Tibial artery (tissue), 4 donors: ENCODE data around the gene LRFN2.

Source experiments
- DNase-seq, 2 donors: peaks; one replicate each; pipeline ENCODE4 v3.0.0-alpha.2; 2019
- H3K27ac ChIP-seq, 2 donors: fragments of 200-600 bp; sonication (generic) in 1 of 2; 1 replicate in 1 of 2; 2 replicates in 1 of 2; pipeline ENCODE4 v1.5.1; 2018 to 2019; ENCODE audit warnings: mild to moderate bottlenecking in 1 of 2
- H3K27me3 ChIP-seq, 2 donors: fragments of 200-600 bp; sonication (generic) in 1 of 2; one replicate each; pipeline versions ENCODE4 v1.5.1 to v1.6.0; 2016 to 2019
- H3K36me3 ChIP-seq, 3 donors: fragments of 200-600 bp; sonication (generic) in 2 of 3; one replicate each; pipeline ENCODE4 v1.5.1; 2016 to 2019; ENCODE audit warnings: mild to moderate bottlenecking in 2 of 3
- H3K4me1 ChIP-seq, 4 donors: fragments of 200-600 bp; sonication (generic) in 2 of 4; 1 replicate in 3 of 4; 2 replicates in 1 of 4; pipeline ENCODE4 v1.5.1; 2016 to 2019
- H3K4me3 ChIP-seq, 2 donors: fragments of 200-600 bp; sonication (generic) in 1 of 2; 1 replicate in 1 of 2; 2 replicates in 1 of 2; pipeline ENCODE4 v1.5.1; 2018 to 2019; ENCODE audit warnings: mild to moderate bottlenecking in 2 of 2
- H3K9me3 ChIP-seq, 3 donors: fragments of 200-600 bp; sonication (generic) in 1 of 3; one replicate each; pipeline ENCODE4 v1.5.1; 2016 to 2019
- intact Hi-C: fragments of 100-400 bp; cut with DNase I; formaldehyde crosslinking; loops from one replicate; pipeline ENCODE4 v1.15.0; 2023; ENCODE audit warnings: low total_unique reads
- TF ChIP-seq, protein P1 (sequence below), 2 experiments: fragments of 200-600 bp in 1 of 2; fragments of 450-650 bp in 1 of 2; IDR thresholded peaks; one replicate each; pipeline ENCODE4 v1.5.1; 2017 to 2019; ENCODE audit warnings: antibody characterized with exemption in 2 of 2, mild to moderate bottlenecking in 1 of 2, moderate library complexity in 1 of 2

Gene LRFN2

DNA sequence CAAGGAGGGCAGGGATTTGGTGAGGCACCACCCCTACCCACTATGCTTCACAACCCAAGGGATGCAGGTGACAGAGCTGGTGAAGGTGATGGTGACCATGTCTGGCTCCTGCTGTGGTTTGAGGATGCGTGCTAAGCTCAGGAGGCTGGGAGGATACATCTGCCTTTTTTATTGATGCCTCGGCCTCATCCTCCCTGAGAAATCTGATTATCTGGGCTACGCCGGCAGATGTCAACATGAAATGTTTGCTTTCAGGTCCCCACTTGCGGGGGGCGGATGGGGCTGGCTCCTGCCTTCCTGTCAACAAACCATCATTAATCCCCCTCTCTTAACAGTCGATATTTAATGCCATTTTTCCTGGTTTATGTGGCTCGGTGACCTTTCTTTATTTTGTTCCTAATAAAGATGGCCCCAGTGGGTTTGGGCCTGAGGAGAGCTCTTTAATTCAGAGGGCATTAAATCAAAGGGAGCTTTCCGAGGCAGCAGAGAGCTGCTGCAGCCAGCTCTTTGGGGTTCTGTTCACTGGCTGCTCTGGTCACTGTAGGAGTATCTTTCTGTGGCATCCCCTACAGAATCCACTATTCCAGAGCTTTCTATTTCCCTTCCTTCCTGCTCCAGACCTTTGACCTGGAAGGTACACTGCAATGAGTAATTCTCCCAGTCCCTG is 33.5 kb upstream of the LRFN2 start:
- Histone ChIP-seq H3K27me3 (peaks cover 0 to 27% of the 10 kb centered on the region in 2 donors), H3K4me1 (no peaks in the 10 kb centered on the region), H3K9me3 (no peaks in the 10 kb centered on the region), H3K27ac (no peak overlapping the region), H3K36me3 (no peaks in the 10 kb centered on the region), H3K4me3 (no peak overlapping the region)
- DNase-seq = no peak
- TF ChIP-seq, protein P1, sequence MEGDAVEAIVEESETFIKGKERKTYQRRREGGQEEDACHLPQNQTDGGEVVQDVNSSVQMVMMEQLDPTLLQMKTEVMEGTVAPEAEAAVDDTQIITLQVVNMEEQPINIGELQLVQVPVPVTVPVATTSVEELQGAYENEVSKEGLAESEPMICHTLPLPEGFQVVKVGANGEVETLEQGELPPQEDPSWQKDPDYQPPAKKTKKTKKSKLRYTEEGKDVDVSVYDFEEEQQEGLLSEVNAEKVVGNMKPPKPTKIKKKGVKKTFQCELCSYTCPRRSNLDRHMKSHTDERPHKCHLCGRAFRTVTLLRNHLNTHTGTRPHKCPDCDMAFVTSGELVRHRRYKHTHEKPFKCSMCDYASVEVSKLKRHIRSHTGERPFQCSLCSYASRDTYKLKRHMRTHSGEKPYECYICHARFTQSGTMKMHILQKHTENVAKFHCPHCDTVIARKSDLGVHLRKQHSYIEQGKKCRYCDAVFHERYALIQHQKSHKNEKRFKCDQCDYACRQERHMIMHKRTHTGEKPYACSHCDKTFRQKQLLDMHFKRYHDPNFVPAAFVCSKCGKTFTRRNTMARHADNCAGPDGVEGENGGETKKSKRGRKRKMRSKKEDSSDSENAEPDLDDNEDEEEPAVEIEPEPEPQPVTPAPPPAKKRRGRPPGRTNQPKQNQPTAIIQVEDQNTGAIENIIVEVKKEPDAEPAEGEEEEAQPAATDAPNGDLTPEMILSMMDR (IDR thresholded peaks at IDR 0.05) = no peak
- intact Hi-C loops = no loop called here

DNA sequence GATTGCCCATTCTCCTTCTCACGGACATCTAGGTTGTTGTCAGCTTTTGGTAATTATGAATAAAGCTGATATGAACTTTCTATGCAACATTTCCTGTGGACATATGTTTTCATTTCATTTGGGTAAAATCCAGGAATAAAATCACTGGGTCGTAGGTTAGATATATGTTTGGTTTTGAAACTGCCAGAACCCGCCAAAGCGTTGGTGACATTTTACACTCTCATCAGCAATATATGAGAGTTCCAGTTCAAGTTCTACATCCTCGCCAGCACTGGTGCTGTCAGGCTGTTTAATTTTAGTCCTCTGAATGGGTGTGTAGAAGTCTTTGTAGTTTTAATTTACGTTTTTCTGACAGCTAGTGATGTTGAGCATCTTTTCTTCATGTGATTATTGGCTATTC is 27.5 kb upstream of the LRFN2 start:
- Histone ChIP-seq H3K36me3 (no peaks in the 10 kb centered on the region), H3K4me3 (no peak overlapping the region), H3K9me3 (no peaks in the 10 kb centered on the region), H3K27me3 (peaks cover 0 to 38% of the 10 kb centered on the region in 2 donors), H3K4me1 (no peaks in the 10 kb centered on the region), H3K27ac (no peak overlapping the region)
- DNase-seq = no peak
- intact Hi-C loops = no loop called here
- TF ChIP-seq, protein P1 (IDR thresholded peaks at IDR 0.05) = no peak

DNA sequence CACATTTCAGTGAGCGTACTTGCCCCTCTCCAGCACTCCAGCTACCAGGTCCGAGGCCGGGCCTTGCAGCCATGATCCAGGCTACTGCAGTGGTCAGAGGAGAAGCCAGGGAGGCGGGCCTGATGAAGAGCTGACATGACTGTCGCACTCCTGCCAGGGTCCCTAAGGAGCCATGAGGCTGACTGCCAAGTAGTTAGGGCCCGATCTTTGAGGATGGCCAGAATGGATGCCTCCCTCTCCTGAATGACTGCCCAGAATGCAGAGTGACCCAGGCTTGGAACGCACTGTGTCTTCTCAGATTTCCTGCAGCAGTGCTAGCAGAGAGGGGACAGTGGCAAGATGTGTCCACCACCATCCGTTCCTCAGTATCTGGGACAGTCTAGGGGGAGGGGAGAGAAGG is 24.7 kb upstream of the LRFN2 start:
- no peaks in the 10 kb centered on the region for H3K4me1 ChIP-seq
- no peaks in the 10 kb centered on the region for H3K36me3 ChIP-seq
- DNase-seq = no peak
- TF ChIP-seq, protein P1 (IDR thresholded peaks at IDR 0.05) = no peak
- H3K9me3 ChIP-seq = no peaks in the 10 kb centered on the region
- peaks cover 0 to 38% of the 10 kb centered on the region in 2 donors for H3K27me3 ChIP-seq
- H3K4me3 ChIP-seq = no peak overlapping the region
- no peak overlapping the region for H3K27ac ChIP-seq
- intact Hi-C loops = no loop called here

DNA sequence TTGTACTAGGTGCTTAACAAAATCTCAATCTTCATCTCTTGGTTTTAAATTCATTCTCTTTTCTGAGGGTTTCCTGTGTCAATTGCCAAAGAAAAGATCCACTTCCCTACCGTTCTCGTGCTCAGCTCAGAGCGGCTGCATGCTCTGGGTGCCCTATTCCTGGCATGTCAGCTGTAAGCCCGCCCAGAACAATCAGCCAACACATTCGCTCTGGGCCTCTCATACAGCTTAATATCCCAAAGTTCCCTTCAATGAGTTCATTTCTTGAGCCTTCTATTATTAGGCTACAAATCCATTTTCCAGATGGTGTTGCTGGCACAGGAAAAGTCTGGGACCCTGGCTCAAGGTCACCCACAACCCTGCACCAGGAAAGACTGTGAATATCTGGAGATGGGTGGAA is 24.3 kb upstream of the LRFN2 start:
- no peaks in the 10 kb centered on the region for H3K9me3 ChIP-seq
- H3K4me3 ChIP-seq = no peak overlapping the region
- no peaks in the 10 kb centered on the region for H3K36me3 ChIP-seq
- no peak overlapping the region for H3K27ac ChIP-seq
- peaks cover 0 to 39% of the 10 kb centered on the region in 2 donors for H3K27me3 ChIP-seq
- no peak for DNase-seq
- TF ChIP-seq, protein P1 (IDR thresholded peaks at IDR 0.05) = no peak
- no peaks in the 10 kb centered on the region for H3K4me1 ChIP-seq
- intact Hi-C loops = no loop called here

DNA sequence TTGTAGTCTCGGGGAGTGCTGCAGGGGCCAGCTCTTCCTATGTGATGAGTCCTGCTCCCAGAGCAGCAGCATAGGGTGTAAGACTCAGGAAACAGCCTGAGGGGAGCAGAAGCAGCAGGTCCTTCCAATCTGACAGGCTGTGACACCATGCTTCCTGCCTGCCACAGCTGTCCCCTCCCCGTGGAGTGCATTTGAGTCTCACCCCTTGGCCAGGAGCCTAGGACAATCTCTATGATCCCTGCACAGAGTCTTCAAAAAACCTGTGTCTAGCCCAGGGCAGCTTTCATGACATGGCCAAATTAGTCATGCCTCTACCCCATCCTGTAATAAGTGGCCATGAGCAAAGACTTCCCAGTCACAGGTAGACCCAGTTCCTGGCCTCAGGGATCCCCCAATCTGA is 23.1 kb upstream of the LRFN2 start:
- Histone ChIP-seq H3K27ac (no peak overlapping the region), H3K9me3 (no peaks in the 10 kb centered on the region), H3K4me1 (no peaks in the 10 kb centered on the region), H3K27me3 (peaks cover 0 to 39% of the 10 kb centered on the region in 2 donors), H3K36me3 (no peaks in the 10 kb centered on the region), H3K4me3 (no peak overlapping the region)
- DNase-seq = no peak
- intact Hi-C loops = no loop called here
- TF ChIP-seq, protein P1 (IDR thresholded peaks at IDR 0.05) = no peak

DNA sequence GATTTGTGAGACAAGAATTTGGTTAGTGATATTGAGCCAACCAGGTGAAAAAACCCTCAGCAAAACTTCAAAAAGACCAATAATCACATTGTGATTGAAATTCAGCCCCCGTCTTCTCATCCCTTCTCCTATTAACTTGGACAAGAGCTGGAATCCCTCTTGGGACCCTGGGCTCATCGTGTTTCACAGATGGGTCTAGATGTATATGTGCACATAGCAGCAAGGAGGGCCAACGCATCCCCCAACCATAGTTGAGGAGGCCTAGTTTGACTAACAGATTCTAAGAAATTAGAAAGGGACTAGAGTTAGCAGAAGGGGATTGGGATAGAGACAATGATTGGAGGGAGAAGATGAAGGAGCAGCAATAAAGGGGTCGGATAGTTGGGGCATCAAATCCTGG is 19.8 kb upstream of the LRFN2 start:
- Histone ChIP-seq H3K4me1 (no peaks in the 10 kb centered on the region), H3K27me3 (peaks cover 0 to 48% of the 10 kb centered on the region in 2 donors), H3K9me3 (no peaks in the 10 kb centered on the region), H3K36me3 (no peaks in the 10 kb centered on the region), H3K27ac (no peak overlapping the region), H3K4me3 (no peak overlapping the region)
- DNase-seq = no peak
- TF ChIP-seq, protein P1 (IDR thresholded peaks at IDR 0.05) = no peak
- intact Hi-C loops = no loop called here
